HG02981 (cell line): ENCODE measurements around the gene CACNA1D.

Experiments
- ATAC-seq: cut with Tn5 transposase; IDR thresholded peaks from one replicate; pipeline ENCODE4 v1.9.1; 2021; ENCODE audit warnings: mild to moderate bottlenecking, moderate library complexity; ENCODE audit not compliant: unreplicated experiment

CACNA1D gene

DNA sequence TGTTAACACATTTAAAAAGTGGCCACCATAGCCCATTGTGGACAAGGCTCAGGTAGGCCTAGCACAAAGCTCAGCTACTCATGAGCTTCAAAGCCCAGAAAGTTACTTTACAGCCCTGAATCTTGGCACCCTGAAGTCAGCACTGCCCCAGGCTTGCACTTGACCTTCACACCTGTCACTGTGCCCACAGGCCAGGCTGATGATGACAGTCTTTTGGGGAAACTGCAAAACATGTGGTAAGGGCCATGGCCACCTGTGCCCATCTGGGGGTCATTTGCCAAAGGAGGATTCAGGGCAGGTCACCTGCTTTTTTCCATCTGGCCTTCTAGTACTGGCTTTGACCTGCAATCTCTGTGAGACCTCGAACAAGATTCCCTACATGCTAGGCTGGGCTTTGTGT, 340.8 kb downstream of the CACNA1D start:
- no peak for ATAC-seq

DNA sequence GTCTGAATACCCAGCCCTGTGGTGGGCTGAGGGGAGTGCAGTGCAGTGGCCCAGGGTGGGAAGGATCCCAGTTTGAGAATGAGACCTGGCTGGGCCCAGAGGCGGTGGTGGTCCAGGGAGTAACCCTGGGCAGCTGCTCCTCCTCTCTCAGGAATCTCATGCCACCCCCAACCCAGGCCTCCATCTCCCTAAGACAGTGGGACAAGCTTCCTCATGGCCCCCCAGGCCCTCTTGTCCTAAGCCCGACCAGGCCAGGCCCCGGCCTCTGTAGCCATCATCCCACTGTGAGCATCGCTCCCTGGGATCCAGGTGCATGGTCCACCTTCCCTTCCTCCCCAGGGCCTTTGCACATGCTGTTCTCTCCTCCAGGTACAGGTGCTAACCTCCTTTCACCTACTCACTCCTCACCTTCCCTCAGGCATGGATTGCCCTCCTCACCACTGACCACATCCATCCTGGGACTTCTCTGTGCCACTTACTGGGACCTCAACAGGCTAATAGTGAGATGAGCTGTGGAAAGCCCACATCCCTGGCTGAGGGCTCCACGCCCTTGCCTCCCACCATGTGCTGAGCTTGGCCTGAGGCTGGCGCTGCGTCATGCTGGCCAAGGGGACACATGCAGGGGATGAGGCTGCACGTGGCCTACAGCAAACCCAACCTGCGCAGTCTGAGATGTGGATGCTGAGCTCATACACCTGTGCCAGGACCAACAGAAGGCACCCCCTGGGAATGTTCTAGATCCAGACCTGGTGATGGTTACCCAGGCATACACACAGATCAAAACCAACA, 341.9 kb downstream of the CACNA1D start:
- no peak for ATAC-seq

DNA sequence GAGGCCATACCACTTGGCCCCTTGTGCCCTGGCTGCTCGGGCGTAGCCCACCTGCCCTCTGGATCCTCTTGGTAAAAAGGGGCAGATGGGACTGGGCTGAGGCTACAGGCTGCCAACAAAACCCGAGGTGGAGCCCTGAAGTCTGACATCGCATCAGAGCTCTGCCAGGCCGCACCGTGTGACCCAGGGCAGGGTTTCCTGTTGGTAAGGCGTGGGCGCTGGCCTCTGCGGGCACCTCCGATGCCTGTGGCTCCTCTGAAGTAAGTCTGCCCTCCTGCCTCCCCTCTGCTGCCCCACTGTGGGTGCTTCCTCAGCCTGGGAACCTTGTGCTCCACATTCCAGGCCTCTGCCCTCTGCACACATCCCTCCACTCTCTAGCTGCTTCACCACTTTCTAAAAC, 342.9 kb downstream of the CACNA1D start:
- ATAC-seq = no peak

DNA sequence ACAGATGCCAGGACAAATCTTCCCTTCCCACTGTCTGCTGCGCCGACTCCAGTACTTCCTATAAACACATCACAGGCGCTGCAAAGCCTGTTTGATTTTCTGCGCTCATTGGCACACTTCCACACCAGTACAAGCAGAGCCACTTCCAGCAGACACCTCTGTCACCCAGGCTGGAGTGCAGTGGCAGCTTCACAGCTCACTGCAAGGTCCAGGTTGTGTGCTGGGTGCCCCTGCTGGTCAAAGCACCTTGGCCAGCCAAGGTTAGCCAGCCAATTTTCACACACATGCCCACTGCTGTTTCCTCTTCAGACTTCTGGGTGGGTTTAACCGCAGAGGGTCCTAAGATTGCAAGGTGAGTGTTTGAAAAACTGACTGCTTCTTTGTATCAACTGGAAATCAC, 346.9 kb downstream of the CACNA1D start:
- ATAC-seq = no peak

DNA sequence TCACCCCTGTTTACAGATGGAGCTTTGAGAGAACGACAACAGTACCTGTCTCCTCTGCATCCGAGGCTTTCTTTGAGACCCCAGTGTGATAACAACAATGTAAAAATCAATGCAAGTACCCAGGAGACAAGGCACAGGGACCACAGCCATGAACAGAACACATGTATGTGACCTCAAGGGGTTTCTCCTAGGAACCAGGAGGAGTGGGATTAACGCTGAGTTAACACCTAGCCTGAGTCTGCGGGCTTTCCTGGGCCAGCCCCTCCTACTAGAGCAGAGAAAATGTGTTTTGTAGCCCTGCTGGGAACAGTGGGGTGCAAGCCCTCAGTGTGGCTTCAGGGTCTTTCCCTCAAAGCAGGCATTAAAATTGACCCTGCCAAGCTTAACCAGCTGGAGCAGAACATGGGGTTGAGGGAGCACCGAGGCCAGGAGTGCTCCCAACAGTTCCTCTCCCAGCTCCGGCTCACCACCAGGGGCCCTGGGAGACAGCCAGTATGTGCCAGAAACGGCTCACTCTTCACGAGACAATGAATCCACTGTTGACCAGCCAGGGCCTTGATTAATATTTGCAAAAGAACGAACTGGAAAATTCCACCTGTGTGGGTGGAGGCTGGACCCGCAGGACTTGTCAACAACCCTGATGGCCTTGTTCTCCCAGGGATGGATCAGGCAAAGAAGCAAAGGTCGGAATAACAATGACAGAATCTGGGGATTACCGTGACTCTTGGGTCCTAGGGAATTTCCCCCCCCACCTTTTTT, 348.2 kb downstream of the CACNA1D start:
- no peak for ATAC-seq

DNA sequence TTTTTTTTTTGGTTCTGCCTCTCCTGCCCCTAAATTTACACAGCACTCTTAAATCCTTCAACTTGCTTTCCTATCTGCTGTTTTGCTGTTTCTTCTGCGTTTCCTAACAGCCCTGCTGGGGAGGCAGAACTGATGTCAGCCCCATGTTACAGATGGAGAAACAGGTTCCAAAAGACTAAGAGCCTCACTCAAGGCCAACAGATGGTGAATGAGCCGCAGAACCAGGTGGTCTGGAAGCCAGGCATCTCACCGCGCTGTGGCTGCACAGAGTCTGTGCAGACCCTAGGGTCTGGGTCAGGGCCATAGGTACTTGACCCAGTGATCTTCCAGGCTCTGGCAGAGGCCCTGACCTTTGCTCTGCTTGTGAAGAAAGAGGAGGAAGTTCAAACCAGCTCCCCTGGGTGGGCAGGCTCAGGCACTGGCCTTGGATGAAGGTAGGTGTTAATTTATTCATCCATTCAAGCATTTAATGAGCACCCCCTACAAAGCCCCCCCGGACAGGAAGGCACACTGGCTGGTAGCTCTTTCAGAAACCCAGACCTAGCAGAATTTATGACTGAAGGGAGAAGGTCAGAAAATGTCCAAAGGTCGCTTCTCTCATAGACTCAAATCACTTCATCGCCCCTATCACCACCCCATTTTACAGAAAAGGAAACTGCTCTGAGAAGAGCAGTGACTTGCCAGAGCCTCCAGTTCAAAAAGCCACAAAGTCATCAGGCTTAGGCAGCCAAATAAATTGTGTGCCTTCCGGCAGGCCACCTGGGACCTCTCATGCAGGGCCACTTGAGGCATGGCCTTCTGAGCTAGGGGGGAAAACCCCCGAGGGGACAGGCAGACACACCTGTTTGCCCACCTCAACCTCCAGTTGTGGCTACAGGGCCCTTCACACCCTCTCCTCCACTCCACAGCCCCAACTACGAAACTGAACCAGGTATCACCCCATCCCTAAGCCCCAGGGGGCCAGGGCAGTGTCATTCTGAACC, 349.1 kb downstream of the CACNA1D start:
- ATAC-seq = no peak

DNA sequence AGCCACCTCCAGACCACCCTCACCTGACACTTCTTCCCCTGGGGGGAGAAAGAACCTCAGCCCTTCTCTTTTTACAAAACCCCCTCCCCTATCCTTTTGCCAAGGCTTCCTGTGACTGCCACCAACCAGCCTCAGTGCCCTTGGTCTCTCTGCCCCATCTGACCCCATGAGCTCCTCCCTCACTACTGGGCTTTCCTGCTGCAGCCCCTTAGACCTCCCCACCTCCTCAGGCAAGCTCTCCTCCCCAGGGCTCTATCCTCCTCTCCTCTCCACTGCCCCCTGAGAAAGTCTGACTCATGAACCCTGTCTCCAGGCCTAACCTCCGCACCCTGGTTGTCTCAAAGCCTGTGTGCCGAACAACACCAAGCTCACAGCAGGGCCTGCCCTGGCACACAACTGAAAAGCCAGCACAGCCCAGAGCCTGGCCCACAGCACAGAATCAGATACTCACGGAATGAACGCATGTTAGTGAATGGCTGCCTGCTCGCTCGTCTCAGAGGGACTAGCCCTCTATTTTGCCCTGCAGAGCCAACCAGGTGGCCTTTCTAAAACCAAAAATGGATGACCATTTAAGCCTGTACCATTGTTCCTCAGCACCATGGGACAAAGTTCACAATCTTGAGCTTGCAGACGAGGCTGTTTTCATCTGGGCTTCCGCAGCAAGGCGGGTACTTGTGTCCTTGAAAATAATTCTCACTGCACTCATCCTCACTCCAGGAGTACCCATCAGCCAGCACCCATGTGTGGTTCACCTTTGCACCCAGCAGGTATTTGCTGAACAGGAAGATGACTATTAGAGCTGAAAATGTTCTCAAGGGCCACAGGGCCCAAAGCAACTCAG, 350.1 kb downstream of the CACNA1D start:
- no peak for ATAC-seq

DNA sequence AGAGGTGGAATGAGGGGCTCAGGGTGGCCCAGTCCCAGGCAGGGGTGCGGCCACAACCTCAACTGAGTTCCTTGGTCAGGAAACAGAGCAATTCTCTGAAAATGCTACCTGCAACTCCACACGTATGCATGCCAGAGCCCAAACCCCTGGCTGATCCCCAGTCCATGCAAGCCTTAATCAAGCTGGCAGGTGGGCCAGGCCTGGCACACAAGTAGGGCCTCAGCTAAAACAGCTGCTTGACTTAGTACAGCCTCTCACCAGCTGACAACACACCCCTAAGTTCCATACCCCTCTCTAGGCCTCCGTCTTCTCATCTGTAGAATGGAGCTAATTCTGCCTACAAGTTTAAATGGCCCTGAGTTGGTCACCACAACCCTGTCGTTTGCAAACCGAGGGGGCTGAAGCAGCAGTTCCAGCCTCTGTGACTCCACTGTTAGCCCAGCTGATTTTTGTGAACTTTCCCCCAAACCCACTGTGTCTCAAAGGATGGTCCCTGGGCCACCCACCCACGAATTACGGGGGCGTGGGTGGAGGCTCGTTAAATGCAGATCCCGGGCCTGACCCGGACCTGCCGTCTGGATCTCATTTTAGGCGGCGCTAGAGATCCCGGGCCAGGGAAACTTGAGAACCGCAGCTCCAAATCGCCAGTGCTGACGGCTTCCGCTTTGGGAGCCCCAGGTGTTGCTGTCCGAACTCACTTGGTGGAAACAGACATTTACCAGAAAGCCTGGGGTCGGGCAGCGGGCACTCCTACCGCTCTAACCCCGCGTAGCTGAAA, 350.9 kb downstream of the CACNA1D start:
- peak; percentile 12 for ATAC-seq

DNA sequence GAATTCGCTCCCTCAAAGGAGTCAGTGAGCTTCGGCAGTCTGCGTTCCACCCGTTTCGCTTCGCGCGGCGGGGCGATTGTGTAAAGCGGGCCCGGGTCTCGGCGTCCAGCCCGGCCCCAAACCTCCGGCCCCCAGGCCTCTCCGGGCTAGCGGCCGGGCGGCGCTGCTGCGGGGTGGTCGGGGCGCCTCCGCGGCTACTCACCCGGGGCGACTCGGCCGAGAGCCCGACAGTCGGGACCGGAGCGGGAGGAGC, 351.4 kb downstream of the CACNA1D start:
- no peak for ATAC-seq

DNA sequence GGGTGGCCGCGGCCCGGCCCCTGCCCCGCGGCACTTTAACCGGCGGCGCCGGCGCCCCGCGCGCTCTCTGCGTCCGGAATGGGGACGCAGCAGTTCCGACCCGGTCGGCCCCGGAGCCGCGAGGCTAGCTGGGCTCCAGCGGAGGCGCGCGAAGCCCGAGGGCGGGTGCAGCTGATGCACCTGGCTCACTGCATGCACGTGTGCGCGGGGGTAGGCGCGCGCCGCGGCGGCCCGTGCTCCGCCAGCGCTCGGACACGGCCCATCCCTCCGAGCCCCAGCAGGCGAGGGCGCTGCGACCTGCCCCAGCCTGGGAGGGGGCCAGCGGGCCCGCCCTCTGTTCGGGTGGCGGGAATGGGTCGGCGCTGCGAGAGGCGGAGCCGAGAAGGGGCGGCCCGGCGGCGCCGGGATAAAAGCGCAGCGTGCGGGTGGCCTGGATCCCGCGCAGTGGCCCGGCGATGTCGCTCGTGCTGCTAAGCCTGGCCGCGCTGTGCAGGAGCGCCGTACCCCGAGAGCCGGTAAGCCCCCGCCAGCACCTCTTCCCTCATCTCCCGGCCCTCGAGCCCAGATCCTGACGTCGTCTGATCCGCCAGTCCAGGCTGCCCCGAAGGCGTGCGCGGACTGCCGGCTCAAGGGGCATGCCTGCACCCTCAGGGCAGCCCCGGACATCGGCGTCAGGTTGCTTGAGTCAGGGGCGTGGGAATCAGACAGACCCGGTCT, 351.9 kb downstream of the CACNA1D start, which contains the start of the genes CHDH and IL17RB:
TSS of gene CHDH (minus strand) at position 286 of the 717 bp plus-strand sequence. CDS start 22,411 bp downstream, outside the sequence.
TSS of gene IL17RB (plus strand) at position 435 of the 717 bp plus-strand sequence. CDS start at position 456, 21 bp downstream.
- peak; percentile 35 for ATAC-seq

DNA sequence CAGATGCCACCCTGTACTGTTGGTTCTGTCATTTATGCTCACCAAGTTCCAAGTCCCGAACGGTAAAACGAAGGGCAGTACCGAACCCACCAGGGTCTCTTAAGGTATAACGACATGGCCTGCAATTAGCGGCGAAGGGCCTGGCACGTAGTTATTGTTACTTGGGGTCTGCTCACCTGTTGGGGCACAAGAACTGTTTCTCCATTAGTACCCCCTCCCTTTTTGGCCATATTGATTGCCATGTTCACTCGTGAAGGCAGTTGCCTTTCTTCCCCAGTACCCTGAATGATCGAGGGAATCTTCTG, 352.4 kb downstream of the CACNA1D start:
- ATAC-seq = no peak

DNA sequence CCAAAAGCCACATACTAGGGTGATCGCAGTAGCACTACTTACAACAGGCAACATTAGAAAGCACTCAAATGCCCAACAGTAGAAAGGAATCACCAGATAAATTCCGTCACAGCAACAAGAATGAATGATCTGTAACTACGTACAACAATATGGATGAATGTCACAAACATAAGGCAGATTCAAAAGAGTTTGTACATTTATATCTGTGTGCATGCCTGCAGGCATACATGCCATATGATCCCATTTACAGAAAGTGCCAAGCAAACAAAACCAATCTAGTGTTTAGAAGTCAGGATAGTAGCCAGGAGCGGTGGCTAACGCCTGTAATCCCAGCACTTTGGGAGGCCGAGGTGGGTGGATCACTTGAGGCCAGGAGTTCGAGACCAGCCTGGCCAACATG, 355.5 kb downstream of the CACNA1D start:
- ATAC-seq = no peak

DNA sequence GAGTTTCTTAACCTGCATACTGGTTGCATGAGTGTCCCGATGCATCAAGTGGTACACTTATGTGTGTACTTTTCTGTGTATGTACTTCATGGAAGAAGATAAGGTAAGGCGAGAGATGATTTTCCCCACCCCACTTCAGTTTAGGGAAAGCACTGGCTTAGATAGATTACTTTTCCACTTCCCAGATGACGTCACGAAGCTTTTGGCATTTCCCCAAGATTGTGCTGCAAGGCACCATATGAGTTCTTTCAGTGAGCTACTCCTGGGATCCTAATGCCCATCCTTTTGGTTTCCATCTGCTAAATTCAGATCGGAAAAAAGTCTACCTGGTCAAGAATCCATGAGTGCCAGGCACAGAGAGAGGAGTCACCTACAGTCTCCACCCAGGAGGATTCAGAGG, 356.5 kb downstream of the CACNA1D start:
- no peak for ATAC-seq

DNA sequence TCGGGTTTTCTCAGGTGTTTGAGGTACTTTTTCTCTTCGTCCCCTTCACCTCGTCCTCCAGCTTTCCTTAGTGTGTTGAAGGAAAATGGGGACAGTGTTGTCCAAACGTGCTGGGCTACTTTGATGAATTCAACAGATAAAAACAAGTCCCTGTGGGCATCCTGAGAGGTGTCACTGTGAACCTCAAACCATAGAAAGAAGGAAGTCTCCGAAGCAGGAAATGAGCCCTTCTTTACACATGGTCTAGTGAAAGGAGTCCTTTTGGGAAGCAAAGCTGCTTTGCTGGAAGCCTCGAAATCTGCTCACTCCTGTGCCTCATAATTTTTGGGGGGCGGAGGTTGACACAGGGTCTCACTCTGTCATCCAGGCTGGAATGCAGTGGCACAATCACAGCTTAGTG, 362.6 kb downstream of the CACNA1D start:
- ATAC-seq = no peak

DNA sequence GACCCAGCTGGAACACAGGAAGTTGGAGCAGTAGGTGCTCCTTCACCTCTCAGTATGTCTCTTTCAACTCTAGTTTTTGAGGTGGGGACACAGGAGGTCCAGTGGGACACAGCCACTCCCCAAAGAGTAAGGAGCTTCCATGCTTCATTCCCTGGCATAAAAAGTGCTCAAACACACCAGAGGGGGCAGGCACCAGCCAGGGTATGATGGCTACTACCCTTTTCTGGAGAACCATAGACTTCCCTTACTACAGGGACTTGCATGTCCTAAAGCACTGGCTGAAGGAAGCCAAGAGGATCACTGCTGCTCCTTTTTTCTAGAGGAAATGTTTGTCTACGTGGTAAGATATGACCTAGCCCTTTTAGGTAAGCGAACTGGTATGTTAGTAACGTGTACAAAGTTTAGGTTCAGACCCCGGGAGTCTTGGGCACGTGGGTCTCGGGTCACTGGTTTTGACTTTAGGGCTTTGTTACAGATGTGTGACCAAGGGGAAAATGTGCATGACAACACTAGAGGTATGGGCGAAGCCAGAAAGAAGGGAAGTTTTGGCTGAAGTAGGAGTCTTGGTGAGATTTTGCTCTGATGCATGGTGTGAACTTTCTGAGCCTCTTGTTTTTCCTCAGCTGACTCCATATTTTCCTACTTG, 363.8 kb downstream of the CACNA1D start:
- ATAC-seq = no peak

DNA sequence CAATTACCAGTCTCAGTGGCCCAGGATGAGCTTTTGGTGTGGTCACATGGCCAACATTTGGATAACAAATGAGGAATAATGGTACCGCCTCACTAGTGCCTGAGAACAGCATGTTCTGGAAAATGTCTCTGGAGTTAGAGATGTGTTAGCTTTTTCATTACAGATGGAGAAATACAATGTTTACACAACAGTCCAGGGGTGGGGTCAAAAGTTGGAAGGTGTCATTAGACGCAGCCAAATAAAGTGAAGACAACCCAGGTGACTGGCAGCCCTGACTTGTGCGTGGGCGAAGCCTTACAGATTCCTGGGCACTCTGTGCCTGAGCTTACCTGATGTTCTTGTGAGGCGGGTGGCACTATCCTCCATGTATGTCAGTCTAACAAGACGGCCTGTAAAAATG, 364.8 kb downstream of the CACNA1D start:
- no peak for ATAC-seq

DNA sequence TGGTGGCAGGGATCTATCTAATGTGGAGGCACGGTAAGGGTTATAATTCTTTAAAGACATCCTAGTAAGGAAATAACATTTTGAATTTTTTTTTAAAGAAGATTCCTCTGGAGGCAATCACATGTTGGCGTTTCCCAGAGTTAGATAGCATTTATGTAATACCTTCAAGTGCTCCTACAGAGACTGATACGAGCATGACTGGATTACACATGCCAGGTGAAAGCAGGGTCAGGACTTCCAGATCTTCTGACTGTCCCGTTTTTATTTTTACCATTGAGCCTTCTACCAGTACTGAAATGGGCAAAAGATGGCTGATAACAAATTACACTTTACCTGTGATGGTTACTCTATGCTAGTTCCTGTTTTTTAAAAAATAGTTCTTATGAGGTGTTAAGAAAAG, 365.8 kb downstream of the CACNA1D start:
- ATAC-seq = no peak

DNA sequence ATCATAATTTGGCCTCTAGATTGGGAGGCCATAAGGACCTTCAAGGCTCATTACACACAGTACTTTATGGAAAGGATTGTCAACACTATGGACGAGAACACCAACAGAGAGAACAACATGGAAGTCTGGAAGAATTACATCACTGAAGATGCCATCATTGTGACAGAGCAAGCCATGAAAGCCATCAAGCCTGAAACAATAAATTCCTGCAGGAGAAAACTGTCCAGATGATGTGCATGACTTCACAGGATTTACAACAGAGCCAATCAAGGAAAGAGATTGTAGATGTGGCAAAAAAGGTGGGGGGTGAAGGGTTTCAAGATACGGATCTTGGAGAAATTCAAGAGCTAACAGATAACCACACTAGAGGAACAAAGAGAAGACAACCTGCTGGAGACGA, 367.8 kb downstream of the CACNA1D start:
- ATAC-seq = no peak

DNA sequence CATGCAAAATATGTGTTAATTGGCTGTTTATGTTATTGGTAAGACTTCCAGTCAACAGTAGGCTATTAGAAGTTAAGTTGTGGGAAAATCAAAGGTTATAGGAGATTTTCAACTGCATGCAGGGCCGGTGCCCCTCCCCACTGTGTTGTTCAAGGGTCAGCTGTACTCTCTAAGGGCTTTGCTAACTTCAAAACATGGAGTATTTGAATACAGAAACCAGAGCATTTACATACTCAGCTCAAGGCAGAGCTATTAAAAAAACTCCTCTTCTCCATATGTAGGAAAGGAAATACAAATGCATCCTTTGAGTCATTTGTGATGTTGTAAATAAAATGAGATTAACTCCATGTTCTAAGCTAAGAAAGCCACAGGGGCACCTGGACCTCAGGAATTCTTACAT, 368.7 kb downstream of the CACNA1D start:
- no peak for ATAC-seq
